ENCODE results near the gene CDT1. TPM values are rescaled to one million over a fixed set of nuclear protein-coding genes. Genes with fewer than 3 reads are reported as not detected.

The CDT1 gene
- total RNA-seq, 1 experiment from 2014 or later, result 97.7 TPM

DNA sequence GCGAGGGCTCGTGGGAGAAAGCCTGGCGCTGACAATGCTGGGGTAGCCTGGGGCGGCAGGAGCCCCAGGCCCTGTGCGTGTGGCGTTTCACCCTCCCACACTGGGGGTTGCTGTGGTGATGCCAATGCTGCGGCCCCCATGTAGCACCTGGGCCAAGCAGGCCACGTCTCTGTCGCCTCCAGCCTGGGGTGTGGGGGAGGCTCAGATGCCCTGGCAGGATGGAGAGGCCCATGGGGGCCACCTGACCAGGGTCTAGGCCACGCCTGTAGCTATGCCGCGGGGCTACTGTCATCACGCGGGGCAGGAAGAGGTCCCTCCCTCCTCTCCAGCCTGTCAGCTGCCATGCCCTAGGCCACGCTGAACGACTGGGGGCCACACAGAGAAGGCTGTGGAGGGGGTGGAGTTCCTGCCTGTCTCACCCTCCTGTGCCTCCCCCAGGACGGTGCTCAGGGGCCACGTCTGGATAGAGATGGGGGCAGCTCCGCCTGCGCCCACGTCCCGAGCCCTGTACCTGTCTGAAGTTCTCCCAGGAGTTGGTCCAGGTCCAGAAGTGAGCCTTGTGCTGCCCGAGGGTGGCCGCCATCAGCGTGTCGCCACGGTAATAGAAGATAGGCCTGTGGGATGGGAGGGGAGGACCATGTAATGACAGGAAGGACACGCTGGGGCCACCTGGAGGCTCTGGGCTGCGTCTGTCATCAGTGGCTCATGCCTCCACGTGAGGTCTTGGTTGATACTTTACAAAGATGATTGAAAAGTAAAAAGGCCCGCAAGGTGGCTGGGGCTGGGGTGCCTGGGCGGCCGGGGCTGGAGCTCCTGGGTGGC is 20.9 kb downstream of the CDT1 start:
- TF ChIP-seq, protein P1, sequence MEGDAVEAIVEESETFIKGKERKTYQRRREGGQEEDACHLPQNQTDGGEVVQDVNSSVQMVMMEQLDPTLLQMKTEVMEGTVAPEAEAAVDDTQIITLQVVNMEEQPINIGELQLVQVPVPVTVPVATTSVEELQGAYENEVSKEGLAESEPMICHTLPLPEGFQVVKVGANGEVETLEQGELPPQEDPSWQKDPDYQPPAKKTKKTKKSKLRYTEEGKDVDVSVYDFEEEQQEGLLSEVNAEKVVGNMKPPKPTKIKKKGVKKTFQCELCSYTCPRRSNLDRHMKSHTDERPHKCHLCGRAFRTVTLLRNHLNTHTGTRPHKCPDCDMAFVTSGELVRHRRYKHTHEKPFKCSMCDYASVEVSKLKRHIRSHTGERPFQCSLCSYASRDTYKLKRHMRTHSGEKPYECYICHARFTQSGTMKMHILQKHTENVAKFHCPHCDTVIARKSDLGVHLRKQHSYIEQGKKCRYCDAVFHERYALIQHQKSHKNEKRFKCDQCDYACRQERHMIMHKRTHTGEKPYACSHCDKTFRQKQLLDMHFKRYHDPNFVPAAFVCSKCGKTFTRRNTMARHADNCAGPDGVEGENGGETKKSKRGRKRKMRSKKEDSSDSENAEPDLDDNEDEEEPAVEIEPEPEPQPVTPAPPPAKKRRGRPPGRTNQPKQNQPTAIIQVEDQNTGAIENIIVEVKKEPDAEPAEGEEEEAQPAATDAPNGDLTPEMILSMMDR (IDR thresholded peaks at IDR 0.05; ENCODE audit: insufficient read depth in 1 of 2, low read depth in 1 of 2, low read length in 1 of 2, severe bottlenecking in 1 of 2, unreplicated experiment in 1 of 2), result no peak
- Histone ChIP-seq H3K4me1 (no peaks in the 10 kb centered on the region), H3K4me3 (ENCODE audit: low read depth, low read length) (no peak overlapping the region), H3K27me3 (replicated peaks; ENCODE audit: control insufficient read depth, insufficient read depth, low read length) (no peaks in the 10 kb centered on the region), H3K9me3 (no peaks in the 10 kb centered on the region), H3K36me3 (ENCODE audit: control insufficient read depth, insufficient read depth, low read length) (no peaks in the 10 kb centered on the region; the same call in none of the 2 replicates)
- no TSS peak for BruUV-seq (replicated peaks)
- H3K4me3 Mint-ChIP-seq (ENCODE audit: unreplicated experiment), result no peak overlapping the region
- ChIA-PET POLR2A (no interaction called here), CTCF (interaction anchor here (0.6 kb wide), 1 partner anchor 12 kb away, joined by 3 read pairs; no protein-coding TSS in a partner anchor)
- H3K9me3 Mint-ChIP-seq (ENCODE audit: unreplicated experiment), result no peaks in the 10 kb centered on the region
- intact Hi-C loops (cut with micrococcal nuclease; ENCODE audit: unreplicated experiment), result no loop called here
- no peaks in the 10 kb centered on the region for H3K4me1 Mint-ChIP-seq (ENCODE audit: low read depth, unreplicated experiment)
- no peak overlapping the region for H3K27ac Mint-ChIP-seq (ENCODE audit: unreplicated experiment)
- H3K27me3 Mint-ChIP-seq (ENCODE audit: insufficient read depth, unreplicated experiment), result no peaks in the 10 kb centered on the region
- peaks cover 17% of the 10 kb centered on the region for H3K36me3 Mint-ChIP-seq (ENCODE audit: insufficient read depth, unreplicated experiment)
- no peak for DNase-seq

DNA sequence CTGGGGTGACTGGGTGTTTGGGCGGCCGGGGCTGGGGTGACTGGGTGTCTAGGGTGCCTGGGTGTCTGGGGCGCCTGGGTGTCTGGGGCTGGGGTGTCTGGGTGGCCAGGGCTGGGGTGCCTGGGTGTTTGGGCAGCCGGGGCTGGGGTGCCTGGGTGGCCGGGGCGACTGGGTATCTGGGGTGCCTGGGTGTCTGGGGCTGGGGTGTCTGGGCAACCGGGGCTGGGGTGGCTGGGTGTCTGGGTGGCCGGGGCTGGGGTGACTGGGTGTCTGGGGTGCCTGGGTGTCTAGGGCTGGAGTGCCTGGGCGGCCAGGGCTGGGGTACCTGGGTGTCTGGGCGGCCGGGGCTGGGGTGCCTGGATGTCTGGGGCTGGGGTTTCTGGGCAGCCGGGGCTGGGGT is 21.6 kb downstream of the CDT1 start:
- CTCF ChIA-PET, result no interaction called here
- POLR2A ChIA-PET, result no interaction called here
- TF ChIP-seq, protein P1 (IDR thresholded peaks at IDR 0.05; ENCODE audit: insufficient read depth in 1 of 2, low read depth in 1 of 2, low read length in 1 of 2, severe bottlenecking in 1 of 2, unreplicated experiment in 1 of 2), result no peak
- Histone ChIP-seq H3K36me3 (ENCODE audit: control insufficient read depth, insufficient read depth, low read length) (no peaks in the 10 kb centered on the region; the same call in none of the 2 replicates), H3K4me3 (ENCODE audit: low read depth, low read length) (no peak overlapping the region), H3K4me1 (no peaks in the 10 kb centered on the region), H3K27me3 (replicated peaks; ENCODE audit: control insufficient read depth, insufficient read depth, low read length) (no peaks in the 10 kb centered on the region), H3K9me3 (no peaks in the 10 kb centered on the region)
- no TSS peak for BruUV-seq (replicated peaks)
- Mint-ChIP-seq H3K27me3 (ENCODE audit: insufficient read depth, unreplicated experiment) (no peaks in the 10 kb centered on the region), H3K4me1 (ENCODE audit: low read depth, unreplicated experiment) (no peaks in the 10 kb centered on the region), H3K36me3 (ENCODE audit: insufficient read depth, unreplicated experiment) (peaks cover 17% of the 10 kb centered on the region), H3K27ac (ENCODE audit: unreplicated experiment) (no peak overlapping the region), H3K9me3 (ENCODE audit: unreplicated experiment) (no peaks in the 10 kb centered on the region), H3K4me3 (ENCODE audit: unreplicated experiment) (no peak overlapping the region)
- no peak for DNase-seq
- intact Hi-C loops (cut with micrococcal nuclease; ENCODE audit: unreplicated experiment), result no loop called here

DNA sequence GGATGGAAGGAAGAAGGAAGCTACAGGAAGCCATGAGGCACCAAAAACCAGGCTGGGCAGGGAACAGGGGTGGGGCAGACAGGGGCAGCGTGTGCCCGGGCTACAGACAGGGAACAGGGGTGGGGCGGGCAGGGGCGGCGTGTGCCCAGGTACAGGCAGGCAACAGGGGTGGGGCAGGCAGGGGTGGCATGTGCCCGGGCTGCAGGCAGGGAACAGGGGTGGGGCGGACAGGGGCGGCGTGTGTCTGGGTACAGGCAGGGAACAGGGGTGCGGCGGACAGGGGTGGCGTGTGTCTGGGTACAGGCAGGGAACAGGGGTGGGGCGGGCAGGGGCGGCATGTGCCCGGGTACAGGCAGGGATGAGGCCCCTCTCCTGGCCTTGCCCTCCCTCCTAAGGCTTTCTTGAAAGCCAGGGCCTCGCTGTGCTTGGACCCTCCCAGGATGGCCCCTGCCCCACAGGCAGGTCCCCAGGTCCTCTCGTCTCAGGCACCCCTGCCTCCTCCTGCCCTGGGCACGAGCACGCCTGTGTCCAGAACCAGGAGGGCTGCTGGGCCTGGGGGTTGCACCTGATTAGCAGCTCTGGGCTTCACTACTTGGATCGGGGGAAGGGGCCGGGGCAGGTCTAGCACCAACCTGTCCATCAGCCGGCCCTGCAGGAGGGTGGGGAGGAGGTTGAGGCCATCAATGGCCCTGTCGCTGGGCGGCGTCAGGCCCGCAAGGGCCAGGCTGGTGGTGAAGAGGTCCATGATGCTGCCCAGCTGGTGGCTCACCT is 22.7 kb downstream of the CDT1 start:
- POLR2A ChIA-PET, result no interaction called here
- CTCF ChIA-PET, result no interaction called here
- H3K27me3 Mint-ChIP-seq (ENCODE audit: insufficient read depth, unreplicated experiment), result no peaks in the 10 kb centered on the region

More for the DNA sequence above, 22.7 kb downstream of the CDT1 start:
- H3K4me3 ChIP-seq (ENCODE audit: low read depth, low read length), result no peak overlapping the region
- Mint-ChIP-seq H3K36me3 (ENCODE audit: insufficient read depth, unreplicated experiment) (peaks cover 17% of the 10 kb centered on the region), H3K27ac (ENCODE audit: unreplicated experiment) (no peak overlapping the region), H3K4me1 (ENCODE audit: low read depth, unreplicated experiment) (no peaks in the 10 kb centered on the region), H3K9me3 (ENCODE audit: unreplicated experiment) (no peaks in the 10 kb centered on the region), H3K4me3 (ENCODE audit: unreplicated experiment) (no peak overlapping the region)
- no peaks in the 10 kb centered on the region for H3K4me1 ChIP-seq
- H3K27me3 ChIP-seq (replicated peaks; ENCODE audit: control insufficient read depth, insufficient read depth, low read length), result no peaks in the 10 kb centered on the region
- no peaks in the 10 kb centered on the region for H3K9me3 ChIP-seq
- no peaks in the 10 kb centered on the region; the same call in none of the 2 replicates for H3K36me3 ChIP-seq (ENCODE audit: control insufficient read depth, insufficient read depth, low read length)
- TF ChIP-seq, protein P1 (IDR thresholded peaks at IDR 0.05; ENCODE audit: insufficient read depth in 1 of 2, low read depth in 1 of 2, low read length in 1 of 2, severe bottlenecking in 1 of 2, unreplicated experiment in 1 of 2), result no peak
- DNase-seq, result no peak
- intact Hi-C loops (cut with micrococcal nuclease; ENCODE audit: unreplicated experiment), result no loop called here
- no TSS peak for BruUV-seq (replicated peaks)
